HCT116 (cell line): ENCODE data around the gene TRPT1.

Source experiments
- CTCF ChIP-seq, 3 experiments: fragments of 200-600 bp in 1 of 3; sonication (generic) in 1 of 3; IDR thresholded peaks in 2 of 3; conservative IDR thresholded peaks in 1 of 3; 2 replicates each; pipeline ENCODE4 v1.5.1; 2012 to 2017; ENCODE audit warnings: low read depth in 2 of 3, low read length in 2 of 3, antibody characterized with exemption in 1 of 3, borderline replicate concordance in 1 of 3, control low read depth in 1 of 3, mild to moderate bottlenecking in 1 of 3, mixed read lengths in 1 of 3, mixed run types in 1 of 3, moderate library complexity in 1 of 3; ENCODE audit not compliant: insufficient read depth in 1 of 3
- ELF1 ChIP-seq: IDR thresholded peaks from 2 replicates; pipeline ENCODE4 v1.6.1; 2012; ENCODE audit warnings: low read depth, borderline replicate concordance
- EZH2 ChIP-seq: fragments of 200-600 bp; sonication (generic); IDR thresholded peaks from 2 replicates; pipeline ENCODE4 v1.6.1; 2017; ENCODE audit warnings: antibody characterized with exemption, mixed run types
- EZH2phosphoT487 ChIP-seq: fragments of 200-600 bp; IDR thresholded peaks from 2 replicates; pipeline ENCODE4 v1.6.1; 2018; ENCODE audit warnings: antibody characterized with exemption, borderline replicate concordance
- POLR2A ChIP-seq: IDR thresholded peaks from 2 replicates; pipeline ENCODE4 v1.7.0; 2011; ENCODE audit warnings: borderline replicate concordance; ENCODE audit not compliant: insufficient read depth, insufficient read length; ENCODE audit errors: extremely low read depth
- REST ChIP-seq: IDR thresholded peaks from 2 replicates; pipeline ENCODE4 v1.6.1; 2012; ENCODE audit warnings: low read depth
- SIN3A ChIP-seq: IDR thresholded peaks from 2 replicates; pipeline ENCODE4 v1.6.1; 2012; ENCODE audit warnings: low read depth
- SP1 ChIP-seq: IDR thresholded peaks from 2 replicates; pipeline ENCODE4 v1.6.1; 2012; ENCODE audit warnings: low read depth
- SRF ChIP-seq: IDR thresholded peaks from 2 replicates; pipeline ENCODE4 v1.6.1; 2012; ENCODE audit warnings: low read depth
- YY1 ChIP-seq: IDR thresholded peaks from 2 replicates; pipeline ENCODE4 v1.6.1; 2011; ENCODE audit warnings: low read length, low read depth, moderate library complexity, mild to moderate bottlenecking; ENCODE audit not compliant: insufficient replicate concordance; ENCODE audit errors: extremely low read depth
- ZFX ChIP-seq: fragments of 450-650 bp; IDR thresholded peaks from 2 replicates; pipeline ENCODE4 v1.6.1; 2017

- TF ChIP-seq SP1 (no peak), EZH2 (no peak), CTCF (IDR thresholded peaks at IDR 0.05 in 2 of 3, conservative IDR thresholded peaks at IDR 0.05 in 1 of 3; ENCODE audit: borderline replicate concordance in 1 of 3, insufficient read depth in 1 of 3, low read depth in 2 of 3, low read length in 2 of 3) (no peak), EZH2phosphoT487 (no peak), REST (no peak), ZFX (no peak), SIN3A (no peak), YY1 (no peak), SRF (no peak), POLR2A (no peak), ELF1 (no peak)
Measured at GRCh38 chr11:64210301-64211020, 15.5 kb downstream of the TRPT1 start.
